GM12892 (cell line): ENCODE data around the gene ACTR1A.

Experiments used
- POLR2AphosphoS5 ChIP-seq: IDR thresholded peaks from 2 replicates; pipeline ENCODE4 v1.6.1; 2011; ENCODE audit warnings: low read depth, low read length, control low read depth
- TAF1 ChIP-seq: IDR thresholded peaks from 2 replicates; pipeline ENCODE4 v1.6.1; 2011; ENCODE audit warnings: low read depth, mild to moderate bottlenecking, control low read depth, low read length, borderline replicate concordance

GRCh38 chr10:102465466-102465865 is 37.0 kb downstream of the ACTR1A start:
- TF ChIP-seq POLR2AphosphoS5 (no peak), TAF1 (no peak)
